Muscle layer of duodenum (tissue), 2 donors: ENCODE measurements around the gene SEMA6A.

Experiments used
- H3K27ac ChIP-seq: one replicate; pipeline ENCODE4 v1.7.0; 2013; ENCODE audit warnings: mild to moderate bottlenecking, low read length
- H3K27me3 ChIP-seq: one replicate; pipeline ENCODE4 v1.7.0; 2013; ENCODE audit warnings: low read depth, mild to moderate bottlenecking, control low read depth, low read length
- H3K36me3 ChIP-seq, 2 donors: one replicate each; pipeline ENCODE4 v1.7.0; 2013; ENCODE audit warnings: low read length in 2 of 2, control low read depth in 1 of 2, mild to moderate bottlenecking in 1 of 2; ENCODE audit not compliant: insufficient read depth in 2 of 2, control insufficient read depth in 1 of 2
- H3K4me1 ChIP-seq, 2 donors: one replicate each; pipeline ENCODE4 v1.7.0; 2013; ENCODE audit warnings: low read length in 2 of 2, mild to moderate bottlenecking in 2 of 2, control low read depth in 1 of 2, moderate library complexity in 1 of 2; ENCODE audit not compliant: insufficient read depth in 2 of 2, control insufficient read depth in 1 of 2
- H3K4me3 ChIP-seq, 2 donors: one replicate each; pipeline ENCODE4 v1.7.0; 2013; ENCODE audit warnings: low read length in 2 of 2, low read depth in 1 of 2, mild to moderate bottlenecking in 1 of 2
- H3K9me3 ChIP-seq, 2 donors: one replicate each; pipeline ENCODE4 v1.7.0; 2013; ENCODE audit warnings: low read length in 2 of 2, control low read depth in 1 of 2, mild to moderate bottlenecking in 1 of 2; ENCODE audit not compliant: control insufficient read depth in 1 of 2
- donor health status: healthy.

The SEMA6A gene

GRCh38 chr5:116517488-116517887, 57.1 kb downstream of the SEMA6A start:
- Histone ChIP-seq H3K9me3 (no peaks in the 10 kb centered on the region), H3K27me3 (no peaks in the 10 kb centered on the region), H3K4me3 (no peak overlapping the region), H3K4me1 (peaks cover 15 to 29% of the 10 kb centered on the region in 2 donors), H3K36me3 (no peaks in the 10 kb centered on the region), H3K27ac (no peak overlapping the region)

- Histone ChIP-seq H3K27ac (no peak overlapping the region), H3K9me3 (no peaks in the 10 kb centered on the region), H3K4me1 (peaks cover 9 to 18% of the 10 kb centered on the region in 2 donors), H3K36me3 (no peaks in the 10 kb centered on the region), H3K27me3 (no peaks in the 10 kb centered on the region), H3K4me3 (no peak overlapping the region)
Measured at GRCh38 chr5:116516021-116516420, 58.6 kb downstream of the SEMA6A start.

- Histone ChIP-seq H3K4me1 (peaks cover 9 to 20% of the 10 kb centered on the region in 2 donors), H3K4me3 (no peak overlapping the region), H3K9me3 (no peaks in the 10 kb centered on the region), H3K27ac (no peak overlapping the region), H3K27me3 (no peaks in the 10 kb centered on the region), H3K36me3 (no peaks in the 10 kb centered on the region)
Measured at GRCh38 chr5:116514421-116514970, 60.1 kb downstream of the SEMA6A start.

- Histone ChIP-seq H3K4me3 (no peak overlapping the region), H3K4me1 (peaks cover 18 to 42% of the 10 kb centered on the region in 2 donors), H3K27ac (no peak overlapping the region), H3K9me3 (no peaks in the 10 kb centered on the region), H3K36me3 (no peaks in the 10 kb centered on the region), H3K27me3 (no peaks in the 10 kb centered on the region)
Measured at GRCh38 chr5:116510517-116510916, 64.1 kb downstream of the SEMA6A start.

- no peaks in the 10 kb centered on the region for H3K36me3 ChIP-seq
- H3K9me3 ChIP-seq: no peaks in the 10 kb centered on the region
- H3K27me3 ChIP-seq: no peaks in the 10 kb centered on the region
- peaks cover 15 to 34% of the 10 kb centered on the region in 2 donors for H3K4me1 ChIP-seq
- H3K27ac ChIP-seq: no peak overlapping the region
- no peak overlapping the region for H3K4me3 ChIP-seq
Measured at GRCh38 chr5:116509483-116510244, 65.0 kb downstream of the SEMA6A start.

- H3K36me3 ChIP-seq: no peaks in the 10 kb centered on the region
- no peaks in the 10 kb centered on the region for H3K9me3 ChIP-seq
- H3K27ac ChIP-seq: no peak overlapping the region
- H3K4me3 ChIP-seq: no peak overlapping the region
- no peaks in the 10 kb centered on the region for H3K27me3 ChIP-seq
- peaks cover 15 to 33% of the 10 kb centered on the region in 2 donors for H3K4me1 ChIP-seq
Measured at GRCh38 chr5:116508835-116509234, 65.8 kb downstream of the SEMA6A start.

- H3K9me3 ChIP-seq: no peaks in the 10 kb centered on the region
- H3K4me1 ChIP-seq: peaks cover 15 to 34% of the 10 kb centered on the region in 2 donors
- no peak overlapping the region for H3K4me3 ChIP-seq
- no peak overlapping the region for H3K27ac ChIP-seq
- H3K36me3 ChIP-seq: no peaks in the 10 kb centered on the region
- H3K27me3 ChIP-seq: no peaks in the 10 kb centered on the region
Measured at GRCh38 chr5:116507941-116508655, 66.5 kb downstream of the SEMA6A start.

GRCh38 chr5:116507051-116507537, 67.5 kb downstream of the SEMA6A start:
- Histone ChIP-seq H3K36me3 (no peaks in the 10 kb centered on the region), H3K9me3 (no peaks in the 10 kb centered on the region), H3K27ac (no peak overlapping the region), H3K4me3 (peak overlapping the region in 1 of 2 donors; percentile 21), H3K4me1 (peaks cover 18 to 44% of the 10 kb centered on the region in 2 donors), H3K27me3 (no peaks in the 10 kb centered on the region)

- H3K27ac ChIP-seq: no peak overlapping the region
- no peaks in the 10 kb centered on the region for H3K27me3 ChIP-seq
- H3K9me3 ChIP-seq: no peaks in the 10 kb centered on the region
- H3K4me3 ChIP-seq: peak overlapping the region in 1 of 2 donors; percentile 21
- no peaks in the 10 kb centered on the region for H3K36me3 ChIP-seq
- H3K4me1 ChIP-seq: peaks cover 18 to 45% of the 10 kb centered on the region in 2 donors
Measured at GRCh38 chr5:116506488-116506887, 68.1 kb downstream of the SEMA6A start.

GRCh38 chr5:116504593-116505166, 69.9 kb downstream of the SEMA6A start:
- Histone ChIP-seq H3K9me3 (no peaks in the 10 kb centered on the region), H3K27ac (no peak overlapping the region), H3K4me3 (no peak overlapping the region), H3K27me3 (no peaks in the 10 kb centered on the region), H3K4me1 (peaks cover 18 to 41% of the 10 kb centered on the region in 2 donors), H3K36me3 (no peaks in the 10 kb centered on the region)

- H3K4me3 ChIP-seq: no peak overlapping the region
- no peaks in the 10 kb centered on the region for H3K36me3 ChIP-seq
- no peak overlapping the region for H3K27ac ChIP-seq
- H3K4me1 ChIP-seq: peaks cover 18 to 35% of the 10 kb centered on the region in 2 donors
- H3K27me3 ChIP-seq: no peaks in the 10 kb centered on the region
- no peaks in the 10 kb centered on the region for H3K9me3 ChIP-seq
Measured at GRCh38 chr5:116502616-116503015, 72.0 kb downstream of the SEMA6A start.
